CD4-positive, alpha-beta T cell treated with Interleukin-6 for 4 hours (primary cell): ENCODE measurements around the gene MKI67.

Source experiments
- DNase-seq: peaks from one replicate; pipeline ENCODE4 v3.0.0-alpha.2; 2020; ENCODE audit warnings: mixed read lengths

MKI67 gene

GRCh38 chr10:128080641-128081040 lies 45.6 kb downstream of the MKI67 start:
- DNase-seq: no peak

DNA sequence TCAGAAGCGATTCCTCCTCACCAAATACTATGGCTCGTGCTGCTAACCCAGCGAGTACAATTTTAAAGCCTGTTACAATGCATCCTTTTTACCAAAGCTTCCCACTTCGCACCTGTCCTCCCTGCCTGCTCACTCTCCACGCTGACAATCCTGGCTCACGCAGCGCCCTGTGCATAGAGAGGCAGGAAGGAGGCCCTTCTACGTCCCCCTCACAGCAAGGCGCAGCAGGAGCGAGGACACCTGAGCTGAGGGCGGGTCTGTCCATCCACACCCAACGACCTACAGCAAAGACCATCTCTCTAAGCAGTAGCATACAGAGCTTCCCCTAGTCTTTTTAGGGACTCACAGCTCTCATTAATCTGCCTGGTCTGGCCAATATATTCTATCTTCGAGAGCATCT lies 46.0 kb downstream of the MKI67 start:
- DNase-seq: no peak

GRCh38 chr10:128078136-128078969 lies 47.9 kb downstream of the MKI67 start:
- DNase-seq: peak; percentile 55

GRCh38 chr10:128077155-128077875 lies 48.9 kb downstream of the MKI67 start:
- no peak for DNase-seq

DNA sequence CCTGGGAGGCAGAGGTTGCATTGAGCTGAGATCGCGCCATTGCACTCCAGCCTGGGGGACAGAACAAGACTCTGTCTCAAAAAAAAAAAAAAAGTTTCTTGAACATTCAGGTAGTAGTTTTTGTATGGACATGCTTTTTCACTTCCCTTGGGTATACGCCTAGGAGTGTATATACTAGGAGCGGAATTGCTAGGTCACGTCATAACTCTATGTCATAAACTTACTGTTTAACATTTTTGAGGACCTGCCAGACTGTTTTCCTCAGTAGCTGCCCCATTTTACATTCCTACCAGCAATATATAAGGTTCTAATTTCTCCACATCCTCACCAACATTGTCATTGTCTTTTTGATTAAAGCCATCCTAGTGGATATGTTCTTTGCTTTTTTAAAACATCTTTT lies 51.6 kb downstream of the MKI67 start:
- DNase-seq: no peak

DNA sequence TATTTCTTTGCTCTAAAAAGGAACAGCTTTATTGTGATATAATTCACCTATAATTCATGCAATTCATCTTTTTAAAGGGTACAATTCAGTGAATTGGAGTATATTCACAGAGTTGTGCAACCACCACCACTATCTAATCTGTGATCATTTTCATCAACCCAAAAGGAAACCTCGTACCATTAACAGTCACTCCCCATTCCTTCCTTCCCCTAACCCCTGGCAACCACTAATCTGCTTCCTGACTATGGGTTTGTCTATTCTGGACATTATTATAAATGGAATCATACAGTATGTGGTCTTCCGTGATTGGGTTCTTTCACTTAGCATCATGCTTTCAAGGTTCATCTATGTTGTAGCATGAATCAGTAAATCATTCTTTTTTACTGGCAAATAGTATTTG lies 52.3 kb downstream of the MKI67 start:
- DNase-seq: no peak

GRCh38 chr10:128072941-128073645 lies 53.1 kb downstream of the MKI67 start:
- DNase-seq: no peak

DNA sequence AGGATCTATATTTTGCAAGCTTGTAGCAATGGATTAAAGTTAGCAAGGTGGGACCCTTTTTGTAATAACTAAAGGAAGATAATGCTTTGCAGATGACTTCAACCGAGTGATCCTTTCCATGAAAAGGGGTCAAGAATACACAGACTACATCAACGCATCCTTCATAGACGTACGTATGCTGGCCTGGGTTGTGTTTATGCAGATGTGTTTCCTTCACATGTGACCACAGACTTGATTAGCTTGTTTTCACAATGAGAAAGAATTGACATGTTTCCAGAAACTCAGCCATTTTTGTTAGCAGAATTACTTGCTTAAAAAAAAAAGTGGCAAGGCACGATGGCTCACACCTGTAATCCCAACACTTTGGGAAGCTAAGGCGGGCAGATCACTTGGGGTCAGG lies 54.2 kb downstream of the MKI67 start:
- no peak for DNase-seq

DNA sequence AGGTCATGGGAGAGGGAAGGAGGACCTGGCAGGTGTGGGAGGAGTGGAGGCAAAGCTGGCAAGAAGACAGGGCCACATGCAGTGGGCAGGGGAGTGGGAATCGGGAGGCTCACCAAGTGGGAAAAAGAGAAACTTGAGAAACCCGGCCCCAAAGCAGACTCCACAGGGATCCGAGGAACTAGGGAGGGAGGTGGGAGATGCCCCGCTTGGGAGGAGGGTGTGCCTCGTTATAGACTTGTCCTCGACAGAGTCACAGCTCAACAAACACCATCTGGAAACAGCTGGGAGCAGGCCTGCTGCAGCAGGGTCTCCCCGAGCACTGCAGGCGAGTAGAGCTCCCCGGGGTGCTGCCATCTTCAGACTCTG lies 54.8 kb downstream of the MKI67 start:
- DNase-seq: no peak

- DNase-seq: no peak
These were observed 55.4 kb downstream of the MKI67 start for GRCh38 chr10:128070721-128071416.

- no peak for DNase-seq
These were observed 56.1 kb downstream of the MKI67 start for GRCh38 chr10:128070161-128070560.

- DNase-seq: peak; percentile 89
These were observed 56.7 kb downstream of the MKI67 start for GRCh38 chr10:128069351-128070051.

GRCh38 chr10:128068398-128069285 lies 57.6 kb downstream of the MKI67 start:
- DNase-seq: no peak

GRCh38 chr10:128067691-128068397 lies 58.4 kb downstream of the MKI67 start:
- no peak for DNase-seq

DNA sequence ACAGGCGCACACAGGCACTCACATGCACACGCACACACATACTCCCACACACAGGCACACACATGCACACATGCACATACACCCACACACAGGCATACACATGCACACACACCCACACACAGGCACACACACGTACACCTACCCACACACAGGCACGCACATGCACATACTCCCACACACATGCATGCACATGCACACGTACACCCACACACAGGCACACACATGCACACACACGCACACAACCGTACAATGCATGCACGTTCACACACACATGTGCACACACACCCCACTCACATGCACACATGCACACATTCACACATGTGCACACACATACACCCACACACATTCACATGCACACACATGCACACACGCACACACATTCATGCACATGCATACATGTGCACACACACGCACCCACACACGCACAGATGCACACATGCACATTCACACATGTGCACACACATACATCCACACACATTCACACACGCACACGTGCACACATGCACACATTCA lies 59.3 kb downstream of the MKI67 start:
- no peak for DNase-seq

GRCh38 chr10:128065881-128066534 lies 60.2 kb downstream of the MKI67 start:
- DNase-seq: no peak

GRCh38 chr10:128064970-128065580 lies 61.1 kb downstream of the MKI67 start:
- no peak for DNase-seq

- peak; percentile 81 for DNase-seq
These were observed 61.9 kb downstream of the MKI67 start for GRCh38 chr10:128064108-128064969.
